ENCODE measurements around the gene XYLT1. TPM values are rescaled to one million over a fixed set of nuclear protein-coding genes. Genes with fewer than 3 reads are reported as not detected.

Gene XYLT1
- total and polyA plus RNA-seq, 2 of the 13 experiments (the other 11 are each of a cell fraction or from before 2014, with no cell fraction given), result not detected

DNA sequence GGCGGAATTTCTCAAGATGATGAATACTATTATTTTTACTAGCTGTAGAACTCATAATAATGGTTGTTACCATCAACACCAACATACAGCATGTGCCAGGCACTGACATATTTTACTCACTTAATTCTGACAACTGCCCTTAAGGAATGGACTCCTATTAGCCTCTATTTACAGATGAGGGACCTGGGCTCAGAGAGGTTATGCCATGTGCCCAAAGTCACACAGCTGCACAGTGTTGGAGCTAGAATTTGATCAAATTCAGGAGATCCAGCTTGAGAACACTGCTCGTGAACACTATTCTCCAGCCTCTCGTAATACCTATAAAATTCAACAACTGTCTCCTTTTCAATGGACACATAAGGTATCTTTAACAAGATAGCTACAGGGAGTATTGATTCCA lies 97.2 kb downstream of the XYLT1 start:
- Histone ChIP-seq H3K27ac (ENCODE audit: extremely low read length, insufficient read depth, low read length) (no peak overlapping the region), H3K4me3 (replicated peaks in 1 of 3; ENCODE audit: insufficient read depth in 1 of 3, low read depth in 2 of 3, low read length in 3 of 3) (no peak overlapping the region), H4K20me1 (ENCODE audit: insufficient read depth, low read length) (no peaks in the 10 kb centered on the region), H3K4me2 (ENCODE audit: low read depth, low read length) (no peak overlapping the region), H2AFZ (ENCODE audit: low read length) (no peak overlapping the region), H3K36me3 (replicated peaks in 1 of 2; ENCODE audit: control insufficient read depth in 1 of 2, insufficient read depth in 2 of 2, low read length in 2 of 2) (no peaks in the 10 kb centered on the region), H3K4me1 (ENCODE audit: insufficient read depth, low read length) (no peaks in the 10 kb centered on the region), H3K9ac (ENCODE audit: insufficient read depth, low read depth, low read length) (no peak overlapping the region), H3K27me3 (ENCODE audit: control insufficient read depth in 1 of 2, insufficient read depth in 2 of 2, low read length in 2 of 2) (0 out of 5 replicates have a peak, but pooled peaks cover 0 to 4% of the 10 kb centered on the region in 2 experiments), H3K79me2 (ENCODE audit: insufficient read depth, low read length) (no peaks in the 10 kb centered on the region), H3K9me3 (ENCODE audit: low read length) (no peaks in the 10 kb centered on the region)
- POLR2A ChIA-PET, result no interaction called here
- BruUV-seq (replicated peaks), result no TSS peak
- ATAC-seq (no peak), FAIRE-seq (no peak), DNase-seq (ENCODE audit: low spot score) (no peak)
- intact Hi-C loops (cut with micrococcal nuclease; ENCODE audit: unreplicated experiment) (no loop called here), in situ Hi-C loops (cut with HindIII; ENCODE audit: extremely low pct_ligation_motif_present, low pct_unique_long_range_greater_than_20kb) (no loop called here)
- TF ChIP-seq NFE2L1 (CRISPR knock-in tag; IDR thresholded peaks at IDR 0.05; ENCODE audit: borderline replicate concordance) (no peak), ZNF768 (CRISPR knock-in tag; IDR thresholded peaks at IDR 0.05) (peak; percentile 40; the same call in 1 of the 2 replicates)
- WGBS (ENCODE audit: low lambda C conversion rate), result 7% methylated on average over 3 of the region's 3 CpGs
- CTCF ChIA-PET (ENCODE audit: low intra/inter-chr PET ratio, low total read pairs), result no interaction called here

- Histone ChIP-seq H3K9ac (ENCODE audit: insufficient read depth, low read depth, low read length) (no peak overlapping the region), H3K27me3 (ENCODE audit: control insufficient read depth in 1 of 2, insufficient read depth in 2 of 2, low read length in 2 of 2) (peaks cover 0 to 3% of the 10 kb centered on the region in 2 experiments; a peak in 1 of 5 replicates), H3K9me3 (ENCODE audit: low read length) (no peaks in the 10 kb centered on the region), H3K36me3 (replicated peaks in 1 of 2; ENCODE audit: control insufficient read depth in 1 of 2, insufficient read depth in 2 of 2, low read length in 2 of 2) (no peaks in the 10 kb centered on the region), H3K27ac (ENCODE audit: extremely low read length, insufficient read depth, low read length) (no peak overlapping the region), H3K4me1 (ENCODE audit: insufficient read depth, low read length) (no peaks in the 10 kb centered on the region), H2AFZ (ENCODE audit: low read length) (no peak overlapping the region), H3K4me3 (replicated peaks in 1 of 3; ENCODE audit: insufficient read depth in 1 of 3, low read depth in 2 of 3, low read length in 3 of 3) (no peak overlapping the region), H4K20me1 (ENCODE audit: insufficient read depth, low read length) (no peaks in the 10 kb centered on the region), H3K4me2 (ENCODE audit: low read depth, low read length) (no peak overlapping the region), H3K79me2 (ENCODE audit: insufficient read depth, low read length) (no peaks in the 10 kb centered on the region)
- ChIA-PET CTCF (ENCODE audit: low intra/inter-chr PET ratio, low total read pairs) (no interaction called here), POLR2A (no interaction called here)
- no peak for FAIRE-seq
- BruUV-seq (replicated peaks), result no TSS peak
- in situ Hi-C loops (cut with HindIII; ENCODE audit: extremely low pct_ligation_motif_present, low pct_unique_long_range_greater_than_20kb), result no loop called here
- TF ChIP-seq CHCHD3 (CRISPR knock-in tag; IDR thresholded peaks at IDR 0.05) (no peak), SKI (IDR thresholded peaks at IDR 0.05; ENCODE audit: partially characterized antibody) (no peak), FOXP1 (IDR thresholded peaks at IDR 0.05) (no peak), FOXP1 (CRISPR knock-in tag; IDR thresholded peaks at IDR 0.05) (no peak), MIER2 (CRISPR knock-in tag; IDR thresholded peaks at IDR 0.05) (peak; percentile 81), ZNF496 (CRISPR knock-in tag; IDR thresholded peaks at IDR 0.05; ENCODE audit: insufficient replicate concordance) (no peak), REST (IDR thresholded peaks at IDR 0.05; ENCODE audit: borderline replicate concordance in 1 of 2, low read depth in 1 of 2, low read length in 2 of 2) (peak; percentile 37 to 89)
- TF ChIP-seq, protein P1, sequence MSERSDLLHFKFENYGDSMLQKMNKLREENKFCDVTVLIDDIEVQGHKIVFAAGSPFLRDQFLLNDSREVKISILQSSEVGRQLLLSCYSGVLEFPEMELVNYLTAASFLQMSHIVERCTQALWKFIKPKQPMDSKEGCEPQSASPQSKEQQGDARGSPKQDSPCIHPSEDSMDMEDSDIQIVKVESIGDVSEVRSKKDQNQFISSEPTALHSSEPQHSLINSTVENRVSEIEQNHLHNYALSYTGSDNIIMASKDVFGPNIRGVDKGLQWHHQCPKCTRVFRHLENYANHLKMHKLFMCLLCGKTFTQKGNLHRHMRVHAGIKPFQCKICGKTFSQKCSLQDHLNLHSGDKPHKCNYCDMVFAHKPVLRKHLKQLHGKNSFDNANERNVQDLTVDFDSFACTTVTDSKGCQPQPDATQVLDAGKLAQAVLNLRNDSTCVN (CRISPR knock-in tag; IDR thresholded peaks at IDR 0.05; ENCODE audit: borderline replicate concordance), result no peak
- intact Hi-C loops (cut with micrococcal nuclease; ENCODE audit: unreplicated experiment), result no loop called here
- WGBS (ENCODE audit: low lambda C conversion rate), result 4% methylated on average over 5 of the region's 5 CpGs
- ATAC-seq, result no peak
- no peak for DNase-seq (ENCODE audit: low spot score)
Measured at GRCh38 chr16:17372386-17372785, 98.4 kb downstream of the XYLT1 start.

All from HepG2 (cell line).